ENCODE measurements around the gene SPATA6.
"Not testable (repeated sequence)": the region's sequence is repeated elsewhere in the genome, so short reads cannot be mapped to it uniquely, and the experiment has no call there.

- not testable (repeated sequence) for TF ChIP-seq CTCF, POLR2A (IDR thresholded peaks at IDR 0.05)
These were observed 160.2 kb downstream of the SPATA6 start for GRCh38 chr1:48311829-48312228.
